GM12891 (cell line): ENCODE measurements around the gene PAM16.

ENCODE experiments used
- PAX5 ChIP-seq: IDR thresholded peaks from 2 replicates; pipeline ENCODE4 v1.6.1; 2011; ENCODE audit warnings: low read length, moderate library complexity, mild to moderate bottlenecking; ENCODE audit not compliant: insufficient read depth, severe bottlenecking
- POLR2A ChIP-seq: IDR thresholded peaks from 2 replicates; pipeline ENCODE4 v1.6.1; 2011; ENCODE audit warnings: low read depth, low read length, control low read depth
- POLR2AphosphoS5 ChIP-seq: IDR thresholded peaks from 2 replicates; pipeline ENCODE4 v1.6.1; 2011; ENCODE audit warnings: low read depth, low read length, control low read depth
- SPI1 ChIP-seq: IDR thresholded peaks from 2 replicates; pipeline ENCODE4 v1.6.1; 2011; ENCODE audit warnings: low read depth, low read length, control low read depth
- TAF1 ChIP-seq: IDR thresholded peaks from 2 replicates; pipeline ENCODE4 v1.6.1; 2011; ENCODE audit warnings: low read depth, low read length, control low read depth

DNA sequence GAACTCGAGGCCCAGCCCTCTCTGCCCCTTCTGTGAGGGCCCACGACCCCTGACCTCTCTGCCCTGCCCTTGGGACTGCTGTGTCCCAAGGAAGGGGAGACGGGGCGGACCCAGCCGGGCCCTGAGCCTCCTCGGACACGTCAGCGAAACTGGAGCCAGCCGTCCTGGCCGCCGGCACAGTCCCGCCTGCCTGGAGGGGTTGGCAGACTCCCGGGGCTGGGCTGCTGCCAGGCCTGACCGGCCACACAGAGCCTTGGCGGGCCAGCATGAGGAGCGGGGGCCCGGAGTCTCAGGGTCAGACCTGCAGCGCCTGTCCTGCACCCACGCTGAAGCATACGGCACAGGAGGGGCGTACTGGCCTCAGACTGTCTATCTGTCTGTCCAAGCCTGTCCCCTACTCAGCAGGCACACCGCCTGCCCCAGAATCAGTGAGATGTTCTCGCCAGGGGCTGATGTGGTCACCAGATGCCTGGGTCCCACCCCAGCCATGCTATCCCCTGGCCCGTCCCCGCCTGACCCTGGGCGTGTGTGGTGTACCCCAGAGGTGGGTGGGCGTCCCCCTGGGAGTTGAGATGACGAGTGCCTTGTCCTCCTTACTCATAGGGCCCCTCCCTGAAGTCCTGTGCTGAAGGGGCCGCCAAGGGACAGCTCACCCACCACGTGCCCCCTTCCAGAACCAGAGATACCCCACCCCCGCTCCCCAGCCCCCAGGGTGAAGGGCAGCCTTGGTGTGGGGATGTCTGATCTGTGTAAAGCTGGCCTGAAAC, 25.2 kb upstream of the PAM16 start:
- no peak for TF ChIP-seq PAX5
- TF ChIP-seq POLR2A: no peak
- TF ChIP-seq POLR2AphosphoS5: no peak
- TF ChIP-seq SPI1: no peak
- TF ChIP-seq TAF1: no peak
